HG03039 (cell line): ENCODE data around the gene STEAP3.
A peak's percentile ranks its signal among the peaks of the same experiment; 100 is the strongest.

Experiments
- ATAC-seq: cut with Tn5 transposase; IDR thresholded peaks from one replicate; pipeline ENCODE4 v1.9.1; 2021; ENCODE audit warnings: mild to moderate bottlenecking, moderate library complexity; ENCODE audit not compliant: unreplicated experiment

The STEAP3 gene

GRCh38 chr2:119290859-119291587 lies 67.4 kb downstream of the STEAP3 start:
- peak; percentile 95 for ATAC-seq

GRCh38 chr2:119291588-119292167 lies 68.0 kb downstream of the STEAP3 start:
- ATAC-seq, result no peak

GRCh38 chr2:119292226-119292625 lies 68.6 kb downstream of the STEAP3 start:
- no peak for ATAC-seq

GRCh38 chr2:119293254-119293653 lies 69.6 kb downstream of the STEAP3 start:
- ATAC-seq, result no peak

GRCh38 chr2:119293900-119294299 lies 70.3 kb downstream of the STEAP3 start:
- no peak for ATAC-seq

GRCh38 chr2:119294671-119295070 lies 71.0 kb downstream of the STEAP3 start:
- ATAC-seq, result no peak

- ATAC-seq, result no peak
Measured at GRCh38 chr2:119295688-119296375, 72.2 kb downstream of the STEAP3 start.

GRCh38 chr2:119301413-119301812 lies 77.8 kb downstream of the STEAP3 start:
- ATAC-seq, result no peak

- no peak for ATAC-seq
Measured at GRCh38 chr2:119304847-119305246, 81.2 kb downstream of the STEAP3 start.

- ATAC-seq, result no peak
Measured at GRCh38 chr2:119305497-119306195, 82.0 kb downstream of the STEAP3 start.

- no peak for ATAC-seq
Measured at GRCh38 chr2:119306196-119306590, 82.6 kb downstream of the STEAP3 start.

GRCh38 chr2:119307419-119308140 lies 83.9 kb downstream of the STEAP3 start:
- ATAC-seq, result no peak

GRCh38 chr2:119308793-119309330 lies 85.2 kb downstream of the STEAP3 start:
- ATAC-seq, result no peak

- no peak for ATAC-seq
Measured at GRCh38 chr2:119311371-119311770, 87.7 kb downstream of the STEAP3 start.

GRCh38 chr2:119311831-119312230 lies 88.2 kb downstream of the STEAP3 start:
- ATAC-seq, result no peak
